Hematopoietic multipotent progenitor cell treated with erythropoietin and hydrocortisone succinate and interleukin-3 and kit ligand, for 17 days (in vitro differentiated cells): ENCODE measurements around the gene TPRN.

Source experiments
- DNase-seq: peaks from one replicate; pipeline ENCODE4 v3.0.0-alpha.2; 2015; ENCODE audit warnings: low spot score

Gene TPRN

DNA sequence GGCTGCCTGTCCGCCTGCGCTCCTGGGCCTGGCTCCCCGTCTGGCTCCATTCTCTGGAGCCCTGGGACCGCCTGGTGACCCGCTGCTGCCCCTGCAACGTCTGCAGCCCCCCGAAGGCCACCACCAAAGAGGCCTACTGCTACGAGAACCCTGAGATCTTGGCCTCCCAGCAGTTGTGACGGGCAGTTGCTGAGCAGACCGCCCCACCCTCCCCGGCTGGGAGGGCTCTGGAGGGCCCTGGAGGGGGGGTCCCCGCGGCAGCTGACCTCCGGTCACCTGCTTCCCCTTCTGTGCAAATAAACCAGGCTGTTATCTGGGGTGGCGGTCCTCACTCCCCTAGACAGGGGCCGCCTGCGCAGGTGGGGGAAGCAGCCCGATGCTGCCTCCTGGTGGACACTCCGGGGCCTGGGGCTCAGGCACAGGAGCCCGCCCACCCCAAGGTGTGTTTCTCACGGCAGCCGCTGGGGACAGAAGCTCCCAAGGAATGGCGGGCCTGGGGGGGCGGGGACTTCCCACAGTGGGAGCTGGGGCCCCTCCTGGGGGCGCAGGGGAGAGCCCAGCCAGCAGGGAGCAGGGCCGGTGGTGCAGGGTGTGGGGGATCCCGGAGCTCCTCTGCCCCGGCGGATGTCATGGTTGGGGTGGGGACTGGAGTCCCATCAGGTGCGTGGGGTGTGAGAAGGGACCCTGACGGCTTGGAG, 35.8 kb upstream of the TPRN start:
- DNase-seq: peak; percentile 90

GRCh38 chr9:137235424-137236237, 35.1 kb upstream of the TPRN start:
- DNase-seq: no peak

DNA sequence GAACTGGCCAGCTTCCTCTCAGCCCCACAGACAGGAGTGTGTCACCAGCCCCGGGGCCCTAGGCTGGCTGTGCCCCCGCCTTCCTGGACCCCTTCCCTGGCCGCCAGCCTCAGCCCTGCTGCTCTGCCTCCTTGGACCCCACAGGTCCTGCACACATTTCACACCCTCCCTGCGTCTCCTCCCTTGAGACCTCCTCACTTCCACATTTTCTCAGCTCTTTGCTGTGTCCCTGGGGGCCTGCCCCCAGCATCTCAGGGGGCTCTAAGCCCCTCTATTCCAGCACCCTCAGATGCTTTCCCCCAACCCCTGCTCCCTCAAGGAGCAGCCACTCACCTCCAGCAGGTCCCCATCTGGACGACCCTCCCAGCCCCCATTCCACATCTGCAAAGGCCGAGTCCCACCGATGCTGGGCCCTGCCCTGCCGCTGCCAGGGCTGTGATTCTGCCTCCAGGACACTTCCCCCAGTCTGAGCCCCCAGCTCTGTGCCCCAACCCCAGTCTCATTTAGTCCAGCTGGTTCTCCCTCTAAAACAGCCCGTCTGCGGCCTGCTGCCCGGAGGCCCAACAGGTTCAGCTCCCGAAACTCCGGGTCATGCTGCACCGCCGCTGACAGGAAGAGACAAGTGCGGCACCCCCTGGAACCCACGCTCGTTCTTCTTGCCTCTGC, 34.4 kb upstream of the TPRN start:
- DNase-seq: no peak

GRCh38 chr9:137234055-137234697, 33.6 kb upstream of the TPRN start:
- no peak for DNase-seq

- DNase-seq: no peak
These were observed 32.8 kb upstream of the TPRN start for GRCh38 chr9:137233143-137233980.

GRCh38 chr9:137232510-137232909, 32.0 kb upstream of the TPRN start:
- DNase-seq: no peak

DNA sequence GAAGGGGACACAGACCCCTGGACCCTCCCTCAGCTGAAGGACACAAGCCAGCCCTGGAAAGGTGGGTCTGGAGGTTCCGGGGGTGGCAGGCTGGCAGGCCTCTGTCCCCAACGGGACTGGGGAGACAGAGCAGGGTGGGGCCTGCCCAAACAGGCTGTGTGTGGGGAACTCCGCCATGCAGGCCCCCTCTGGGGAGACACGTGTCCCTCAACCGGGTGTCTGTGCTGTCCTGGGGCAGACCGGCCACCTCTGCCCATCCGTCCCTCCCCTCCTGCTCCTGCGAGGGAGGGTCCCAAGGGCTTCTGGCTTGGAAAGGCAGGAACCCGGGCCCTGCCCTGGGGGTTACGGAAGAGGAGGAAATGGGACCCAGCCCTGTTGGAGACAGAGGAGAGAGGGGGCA, 31.6 kb upstream of the TPRN start:
- DNase-seq: no peak

DNA sequence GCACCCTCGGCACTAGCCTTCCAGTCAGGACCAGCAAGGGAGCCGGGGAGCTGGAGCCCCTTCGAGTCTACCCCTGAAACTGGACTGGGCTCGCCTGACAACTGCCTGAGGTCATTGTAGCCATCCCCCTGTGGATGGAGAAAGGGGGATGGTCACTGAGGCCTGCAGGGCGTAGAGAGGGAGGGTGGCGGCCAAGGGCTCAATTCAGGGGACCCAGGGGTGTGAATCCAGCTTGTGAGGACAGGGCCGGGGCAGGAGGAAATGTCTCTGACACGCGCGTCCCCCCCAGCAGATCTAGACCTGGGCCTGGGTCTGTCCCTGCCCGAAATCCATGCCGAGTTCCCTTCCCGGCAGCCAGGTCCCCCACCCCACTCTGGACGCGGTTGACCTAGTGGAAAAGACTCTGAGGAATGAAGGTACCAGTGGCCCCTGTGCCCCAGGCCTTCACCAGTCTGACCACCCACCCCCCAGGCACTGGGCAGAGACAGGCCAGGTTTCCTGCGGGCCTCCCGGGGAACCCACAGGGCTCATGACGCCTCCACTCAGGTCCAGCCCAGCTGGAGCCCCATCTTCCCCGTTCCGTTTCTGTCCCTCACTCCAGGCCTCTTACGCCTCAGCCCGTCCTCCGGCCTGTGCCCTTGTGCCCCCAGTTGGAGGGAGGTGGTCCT, 31.0 kb upstream of the TPRN start:
- DNase-seq: no peak

GRCh38 chr9:137230705-137231371, 30.3 kb upstream of the TPRN start, which contains the start of gene SLC34A3:
Gene SLC34A3, plus strand, starts transcription at chr9:137230901. Its CDS starts 802 bp downstream, at chr9:137231703.
- no peak for DNase-seq

GRCh38 chr9:137229903-137230704, 29.6 kb upstream of the TPRN start:
- DNase-seq: no peak

GRCh38 chr9:137228968-137229896, 28.7 kb upstream of the TPRN start:
- no peak for DNase-seq

DNA sequence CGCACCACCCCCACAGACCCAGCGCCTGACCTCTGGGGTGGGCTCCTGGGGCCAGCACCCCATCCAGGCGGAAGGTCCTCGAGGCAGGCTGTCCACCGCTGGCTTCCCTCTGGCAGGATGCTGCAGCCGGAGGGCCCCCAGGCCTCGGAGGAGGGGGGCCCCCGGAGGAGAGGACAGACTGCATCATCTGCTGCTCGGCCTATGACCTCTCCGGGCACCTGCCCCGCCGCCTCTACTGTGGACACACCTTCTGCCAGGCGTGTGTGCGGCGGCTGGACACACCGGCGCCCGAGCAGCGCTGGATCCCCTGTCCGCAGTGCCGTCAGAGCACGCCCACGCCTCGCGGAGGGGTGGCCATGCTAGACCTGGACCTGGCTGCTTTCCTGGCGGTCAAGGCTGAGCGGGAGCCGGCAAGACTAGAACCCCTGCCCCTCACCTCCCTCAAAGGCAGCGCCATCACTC, 28.0 kb upstream of the TPRN start:
- DNase-seq: no peak

GRCh38 chr9:137227853-137228505, 27.4 kb upstream of the TPRN start:
- DNase-seq: no peak

- DNase-seq: peak; percentile 87
These were observed 26.7 kb upstream of the TPRN start, which contains the start of gene RNF224 for GRCh38 chr9:137227054-137227852. Gene RNF224, plus strand, starts transcription at chr9:137227502. Its CDS starts 834 bp downstream, at chr9:137228336.

- no peak for DNase-seq
These were observed 26.0 kb upstream of the TPRN start for GRCh38 chr9:137226338-137227053.
